Measurements from ENCODE around the gene GRM7. TPM values are rescaled to one million over a fixed set of nuclear protein-coding genes. Genes with fewer than 3 reads are reported as not detected.

Gene GRM7
- polyA plus RNA-seq, 1 experiment: not detected

DNA sequence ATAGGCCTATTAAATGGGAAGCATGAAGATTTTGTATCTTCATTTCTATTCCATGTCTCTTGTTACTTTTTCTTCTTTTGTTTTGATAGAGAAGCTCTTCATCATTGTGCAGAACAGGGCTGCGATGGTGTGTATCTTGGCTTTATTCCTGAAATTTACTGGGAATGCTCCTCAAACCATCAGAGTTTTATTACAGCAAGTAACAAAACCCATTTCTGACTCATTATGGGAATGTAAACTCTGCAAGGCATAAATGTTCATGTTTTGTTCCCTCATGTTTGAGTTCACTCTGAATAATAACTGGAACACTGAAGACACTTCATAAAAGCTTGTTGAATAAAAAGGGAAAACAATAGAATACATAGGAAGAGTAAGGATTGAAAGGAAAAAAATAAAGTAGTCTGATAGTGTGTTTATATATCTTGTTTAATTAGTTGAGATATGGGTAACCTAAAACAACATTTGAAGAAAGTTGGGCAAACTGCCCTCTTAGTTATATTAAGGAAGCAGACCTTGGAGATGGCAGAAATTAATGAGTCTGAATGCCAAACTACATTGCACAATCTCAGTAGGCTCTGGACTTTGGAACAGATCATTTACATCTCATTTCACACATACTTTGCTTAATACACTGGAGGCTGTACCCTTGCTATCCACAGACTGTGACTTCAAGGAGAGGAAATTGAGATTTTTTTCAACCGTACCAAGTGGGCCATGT lies 521.5 kb downstream of the GRM7 start:
- no peak for TF ChIP-seq CTCF (IDR thresholded peaks at IDR 0.05; ENCODE audit: low read depth, low read length)
- Histone ChIP-seq H3K4me3 (ENCODE audit: low read depth, low read length) (no peak overlapping the region), H3K27me3 (ENCODE audit: control insufficient read depth, insufficient read depth, low read length) (no peaks in the 10 kb centered on the region), H3K27ac (ENCODE audit: low read depth, low read length) (no peak overlapping the region), H3K9me3 (ENCODE audit: control insufficient read depth, insufficient read depth, low read length) (peaks cover 6% of the 10 kb centered on the region; the same call in 1 of the 2 replicates)
- DNase-seq (ENCODE audit: low read depth, low spot score): no peak
- ChIA-PET CTCF (no interaction called here), POLR2A (no interaction called here)

- Histone ChIP-seq H3K27ac (ENCODE audit: low read depth, low read length) (no peak overlapping the region), H3K4me3 (ENCODE audit: low read depth, low read length) (no peak overlapping the region), H3K9me3 (ENCODE audit: control insufficient read depth, insufficient read depth, low read length) (no peaks in the 10 kb centered on the region), H3K27me3 (ENCODE audit: control insufficient read depth, insufficient read depth, low read length) (no peaks in the 10 kb centered on the region)
- CTCF ChIA-PET: no interaction called here
- TF ChIP-seq CTCF (IDR thresholded peaks at IDR 0.05; ENCODE audit: low read depth, low read length): no peak
- POLR2A ChIA-PET: no interaction called here
- DNase-seq (ENCODE audit: low read depth, low spot score): no peak
Observed at GRCh38 chr3:7385635-7386034, 524.7 kb downstream of the GRM7 start.

DNA sequence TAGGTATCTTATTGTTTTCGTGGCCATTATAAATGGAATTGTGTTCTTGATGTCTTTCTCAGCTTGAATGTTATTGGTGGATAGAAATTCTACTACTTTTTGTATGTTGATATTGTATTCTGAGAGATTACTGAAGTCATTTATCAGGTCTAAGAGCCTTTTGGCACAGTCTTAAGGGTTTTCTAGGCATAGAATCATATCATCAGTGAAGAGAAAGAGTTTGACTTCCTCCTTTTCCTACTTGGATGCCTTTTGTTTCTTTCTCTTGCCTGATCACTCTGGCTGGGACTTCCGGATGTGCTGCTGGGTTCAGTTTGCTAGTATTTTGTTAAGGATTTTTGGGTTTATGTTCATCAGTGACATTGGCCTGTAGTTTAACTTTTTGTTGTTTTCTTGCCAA lies 527.1 kb downstream of the GRM7 start:
- DNase-seq (ENCODE audit: low read depth, low spot score): no peak
- peaks cover 14% of the 10 kb centered on the region for H3K9me3 ChIP-seq (ENCODE audit: control insufficient read depth, insufficient read depth, low read length)
- TF ChIP-seq CTCF (IDR thresholded peaks at IDR 0.05; ENCODE audit: low read depth, low read length): no peak
- no peak overlapping the region for H3K27ac ChIP-seq (ENCODE audit: low read depth, low read length)
- ChIA-PET POLR2A (no interaction called here), CTCF (no interaction called here)
- H3K27me3 ChIP-seq (ENCODE audit: control insufficient read depth, insufficient read depth, low read length): no peaks in the 10 kb centered on the region
- no peak overlapping the region for H3K4me3 ChIP-seq (ENCODE audit: low read depth, low read length)

DNA sequence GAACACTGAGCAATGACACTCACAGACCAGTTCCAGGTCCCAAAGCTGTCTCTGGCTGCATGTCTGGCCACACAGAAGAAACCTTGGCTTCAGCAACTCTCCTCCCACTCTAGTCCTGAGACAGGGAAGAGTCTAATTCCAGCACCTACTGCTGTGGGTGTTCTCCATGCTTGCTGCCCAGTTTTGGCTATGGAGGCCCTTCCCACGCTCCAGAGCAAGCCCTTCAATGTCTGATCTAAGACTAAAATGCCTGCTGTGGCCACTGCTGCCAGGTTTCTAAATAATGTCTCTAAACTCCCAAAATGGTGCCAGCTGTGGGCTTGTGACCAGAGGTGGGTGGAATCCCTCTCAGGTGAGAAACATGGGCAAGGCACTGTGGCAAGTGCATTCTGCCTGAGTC lies 531.3 kb downstream of the GRM7 start:
- POLR2A ChIA-PET: no interaction called here
- no peak overlapping the region for H3K27ac ChIP-seq (ENCODE audit: low read depth, low read length)
- CTCF ChIA-PET: no interaction called here

More for the DNA sequence above, 531.3 kb downstream of the GRM7 start:
- DNase-seq (ENCODE audit: low read depth, low spot score): no peak
- no peaks in the 10 kb centered on the region for H3K27me3 ChIP-seq (ENCODE audit: control insufficient read depth, insufficient read depth, low read length)
- H3K4me3 ChIP-seq (ENCODE audit: low read depth, low read length): no peak overlapping the region
- no peak for TF ChIP-seq CTCF (IDR thresholded peaks at IDR 0.05; ENCODE audit: low read depth, low read length)
- H3K9me3 ChIP-seq (ENCODE audit: control insufficient read depth, insufficient read depth, low read length): peaks cover 17% of the 10 kb centered on the region

Data from AG04450 (cell line).